22Rv1 (cell line): ENCODE data around the gene C6orf58.

Experiments used
- ZFX ChIP-seq: fragments of 450-650 bp; IDR thresholded peaks from 2 replicates; pipeline ENCODE4 v1.6.1; 2017; ENCODE audit warnings: antibody characterized with exemption, borderline replicate concordance
- TF ChIP-seq, protein P1 (sequence below): fragments of 450-650 bp; IDR thresholded peaks from 2 replicates; pipeline ENCODE4 v1.5.1; 2017; ENCODE audit warnings: mild to moderate bottlenecking

DNA sequence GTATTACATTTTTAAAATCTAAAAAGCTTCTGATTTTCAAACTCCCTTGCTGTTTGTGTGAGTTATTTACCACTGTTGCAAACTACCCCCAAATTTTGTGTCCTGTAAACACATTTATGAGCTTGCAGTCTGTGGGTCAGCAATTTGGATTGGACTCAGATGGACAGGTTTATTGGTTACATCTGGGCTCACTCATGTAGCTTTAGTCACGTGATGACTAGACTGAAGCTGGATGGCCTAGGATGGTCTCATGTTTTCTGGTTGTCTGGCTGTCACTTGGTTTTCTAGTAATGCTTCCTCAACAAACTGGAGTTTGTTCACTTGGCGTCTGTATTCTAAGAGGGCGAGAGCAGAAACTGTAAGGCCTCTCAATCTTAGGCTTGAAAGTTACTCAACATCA is 12.2 kb upstream of the C6orf58 start:
- TF ChIP-seq, protein P1, sequence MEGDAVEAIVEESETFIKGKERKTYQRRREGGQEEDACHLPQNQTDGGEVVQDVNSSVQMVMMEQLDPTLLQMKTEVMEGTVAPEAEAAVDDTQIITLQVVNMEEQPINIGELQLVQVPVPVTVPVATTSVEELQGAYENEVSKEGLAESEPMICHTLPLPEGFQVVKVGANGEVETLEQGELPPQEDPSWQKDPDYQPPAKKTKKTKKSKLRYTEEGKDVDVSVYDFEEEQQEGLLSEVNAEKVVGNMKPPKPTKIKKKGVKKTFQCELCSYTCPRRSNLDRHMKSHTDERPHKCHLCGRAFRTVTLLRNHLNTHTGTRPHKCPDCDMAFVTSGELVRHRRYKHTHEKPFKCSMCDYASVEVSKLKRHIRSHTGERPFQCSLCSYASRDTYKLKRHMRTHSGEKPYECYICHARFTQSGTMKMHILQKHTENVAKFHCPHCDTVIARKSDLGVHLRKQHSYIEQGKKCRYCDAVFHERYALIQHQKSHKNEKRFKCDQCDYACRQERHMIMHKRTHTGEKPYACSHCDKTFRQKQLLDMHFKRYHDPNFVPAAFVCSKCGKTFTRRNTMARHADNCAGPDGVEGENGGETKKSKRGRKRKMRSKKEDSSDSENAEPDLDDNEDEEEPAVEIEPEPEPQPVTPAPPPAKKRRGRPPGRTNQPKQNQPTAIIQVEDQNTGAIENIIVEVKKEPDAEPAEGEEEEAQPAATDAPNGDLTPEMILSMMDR = no peak
- no peak for TF ChIP-seq ZFX
